ENCODE data around the gene IRF3.

Gene IRF3

DNA sequence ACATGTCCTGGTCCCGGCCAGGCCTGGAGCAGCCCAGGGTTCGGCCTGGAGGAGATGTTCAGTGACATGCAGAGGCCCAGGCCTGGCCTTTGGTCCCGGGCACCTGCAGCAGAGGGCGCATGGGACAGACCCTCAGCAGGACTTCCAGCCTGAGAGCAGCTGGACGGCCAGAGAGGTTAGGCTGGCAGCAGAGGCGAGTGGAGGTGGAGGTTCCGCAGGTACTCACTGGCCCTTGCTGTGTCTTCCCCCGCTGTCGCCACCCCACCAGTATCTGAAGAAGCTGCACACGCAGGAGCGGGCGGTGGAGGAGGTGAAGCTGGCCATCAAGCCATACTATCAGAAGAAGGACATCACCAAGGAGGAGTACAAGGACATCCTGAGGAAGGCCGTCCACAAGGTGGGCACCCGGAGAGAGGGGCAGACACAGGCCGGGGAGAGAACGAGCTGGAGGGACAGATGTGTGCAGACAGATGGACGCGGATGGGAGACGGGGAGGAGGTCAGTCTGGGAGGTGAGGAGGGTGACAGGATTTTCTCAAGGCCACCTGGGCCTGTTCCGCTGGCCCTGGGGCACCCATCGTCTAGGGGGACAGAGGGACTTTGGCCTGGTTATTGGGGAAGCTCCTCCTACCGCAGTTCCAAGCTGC, 8.0 kb downstream of the IRF3 start:
- peak overlapping the region; percentile 38 for H3K27ac ChIP-seq
- ChIA-PET POLR2A (ENCODE audit: low non-redundant PET) (no interaction called here), CTCF (interaction anchor here (1.1 kb wide), 1 partner anchor 18 kb away, joined by 4 read pairs; no protein-coding TSS in a partner anchor)
- no peak for TF ChIP-seq CTCF (conservative IDR thresholded peaks at IDR 0.05; ENCODE audit: low read depth)
- DNase-seq (ENCODE audit: low spot score) = no peak

- no peak for DNase-seq (ENCODE audit: low spot score)
- POLR2A ChIA-PET (ENCODE audit: low non-redundant PET) = no interaction called here
- H3K27ac ChIP-seq = peak overlapping the region; percentile 38
- no peak for TF ChIP-seq CTCF (conservative IDR thresholded peaks at IDR 0.05; ENCODE audit: low read depth)
- CTCF ChIA-PET = interaction anchor here (0.6 to 1.1 kb wide), 2 partner anchors 16 to 19 kb away, joined by 4 read pairs; no protein-coding TSS in a partner anchor
These were observed 9.1 kb downstream of the IRF3 start for GRCh38 chr19:49656456-49657109.

DNA sequence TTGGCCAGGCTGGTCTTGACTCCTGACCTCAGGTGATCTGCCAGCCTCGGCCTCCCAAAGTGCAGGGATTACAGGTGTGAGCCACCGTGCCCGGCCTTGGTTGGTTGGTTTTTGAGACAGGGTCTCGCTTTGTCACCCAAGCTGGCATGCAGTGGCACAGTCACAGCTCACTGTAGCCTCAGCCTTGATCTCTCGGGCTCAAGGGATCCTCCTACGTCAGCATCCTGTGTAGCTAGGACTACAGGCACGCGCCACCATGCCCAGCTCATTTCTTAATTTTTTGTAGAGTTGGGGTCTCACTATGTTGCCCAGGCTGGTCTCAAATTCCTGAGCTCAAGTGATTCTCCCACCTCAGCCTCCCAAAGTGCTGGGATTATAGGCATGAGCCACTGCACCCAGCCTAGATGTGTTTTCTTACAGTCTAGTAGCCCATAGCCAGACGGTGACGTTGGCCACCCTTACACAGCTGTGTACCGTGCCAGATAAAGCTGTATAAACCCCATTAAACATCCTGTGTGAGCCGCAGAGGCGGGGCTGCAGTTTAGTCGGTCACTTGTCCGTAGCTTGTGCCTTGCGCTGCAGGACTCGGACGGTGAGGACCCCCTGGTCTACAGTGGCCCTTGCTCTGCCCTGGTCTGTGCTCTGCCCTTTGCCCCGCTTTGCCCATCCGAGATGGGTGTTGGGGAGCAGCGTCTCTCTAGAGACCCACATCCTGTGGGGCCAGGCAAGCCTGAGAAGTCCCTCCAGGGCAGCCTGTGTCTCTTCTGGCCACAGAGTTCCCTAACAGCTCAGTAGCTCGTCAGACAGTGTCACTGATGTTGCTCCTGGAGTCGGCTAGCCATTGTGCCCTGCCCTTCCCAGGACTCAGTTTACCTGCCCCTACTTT, 9.8 kb downstream of the IRF3 start:
- DNase-seq (ENCODE audit: low spot score) = no peak
- no peak for TF ChIP-seq CTCF (conservative IDR thresholded peaks at IDR 0.05; ENCODE audit: low read depth)
- peak overlapping the region; percentile 38 for H3K27ac ChIP-seq
- CTCF ChIA-PET = no interaction called here
- POLR2A ChIA-PET (ENCODE audit: low non-redundant PET) = interaction anchor here (0.6 to 0.8 kb wide), 2 partner anchors 9 to 25 kb away, joined by 3 to 7 read pairs; no protein-coding TSS in a partner anchor

DNA sequence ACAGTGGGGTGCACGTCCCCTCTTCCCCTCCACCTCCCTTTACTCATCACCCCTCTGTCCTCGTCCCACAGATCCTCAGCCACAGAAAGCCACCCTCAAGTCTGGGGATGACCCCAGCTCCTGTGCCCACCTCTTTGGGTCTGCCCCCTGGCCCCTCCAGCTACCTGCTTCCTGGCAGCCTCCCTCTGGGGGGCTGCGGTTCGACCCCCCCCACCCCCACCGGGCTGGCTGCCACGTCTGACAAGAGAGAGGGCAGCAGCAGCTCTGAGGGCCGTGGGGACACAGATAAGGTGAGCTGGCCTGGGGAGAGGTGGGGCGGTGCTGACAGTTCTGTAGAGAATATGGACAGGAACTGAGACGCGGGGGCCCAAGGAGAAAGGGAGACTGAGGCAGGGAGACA, 11.1 kb downstream of the IRF3 start:
- peak overlapping the region; percentile 38 for H3K27ac ChIP-seq
- no peak for TF ChIP-seq CTCF (conservative IDR thresholded peaks at IDR 0.05; ENCODE audit: low read depth)
- CTCF ChIA-PET = interaction anchor here (0.7 kb wide), 1 partner anchor 10 kb away, joined by 4 read pairs; no protein-coding TSS in a partner anchor
- no peak for DNase-seq (ENCODE audit: low spot score)
- POLR2A ChIA-PET (ENCODE audit: low non-redundant PET) = no interaction called here

- no peak for TF ChIP-seq CTCF (conservative IDR thresholded peaks at IDR 0.05; ENCODE audit: low read depth)
- DNase-seq (ENCODE audit: low spot score) = no peak
- peak overlapping the region; percentile 38 for H3K27ac ChIP-seq
- ChIA-PET POLR2A (ENCODE audit: low non-redundant PET) (no interaction called here), CTCF (no interaction called here)
These were observed 12.2 kb downstream of the IRF3 start for GRCh38 chr19:49653466-49653806.

Measured in RWPE1 (cell line).